Peyer's patch (tissue), 4 donors: ENCODE measurements around the gene ANKEF1.

Experiments used
- CTCF ChIP-seq, 6 experiments: fragments of 450-650 bp in 4 of 6; fragments of 200-600 bp in 2 of 6; sonication (generic) in 1 of 6; IDR thresholded peaks; one replicate each; pipeline ENCODE4 v1.5.1; 2017 to 2019; ENCODE audit warnings: antibody characterized with exemption in 6 of 6, mild to moderate bottlenecking in 3 of 6, moderate library complexity in 1 of 6
- POLR2A ChIP-seq, 2 donors: fragments of 450-650 bp; IDR thresholded peaks; one replicate each; pipeline ENCODE4 v1.5.1; 2017; ENCODE audit warnings: antibody characterized with exemption in 2 of 2, mild to moderate bottlenecking in 2 of 2, moderate library complexity in 2 of 2

DNA sequence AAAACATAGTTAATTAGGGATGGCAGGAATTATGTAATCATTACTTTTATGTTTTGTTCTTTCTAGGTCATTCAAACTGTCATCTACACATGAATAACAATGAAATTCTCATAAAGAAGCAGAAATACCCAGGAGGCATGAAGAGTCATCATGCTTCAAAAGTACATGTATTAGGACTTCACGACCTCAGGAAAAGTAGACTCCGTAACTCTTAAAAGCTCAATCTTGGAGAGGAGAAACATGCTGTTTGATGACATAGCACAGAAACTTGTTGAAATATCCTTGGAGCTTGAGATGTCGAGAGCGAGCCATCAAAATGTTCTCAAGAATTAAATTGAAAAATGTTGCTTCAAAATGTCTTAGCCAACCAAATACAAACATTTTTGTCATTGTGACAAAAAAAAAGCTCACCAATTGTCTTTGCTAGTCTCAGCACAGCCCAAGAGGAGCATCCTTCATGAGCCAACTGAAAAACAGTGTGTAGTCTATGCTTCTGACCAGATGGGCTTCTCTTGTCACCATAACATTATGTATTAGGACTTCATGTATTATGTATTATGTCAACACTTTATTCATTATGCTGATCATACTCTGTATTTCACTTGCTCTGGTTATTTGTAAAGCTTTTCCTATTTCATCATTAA is 28.2 kb upstream of the ANKEF1 start:
- TF ChIP-seq CTCF (IDR thresholded peaks at IDR 0.05) (no peak), POLR2A (IDR thresholded peaks at IDR 0.05) (no peak)
